ENCODE results near the gene GTF2IRD1.
"Not testable (repeated sequence)": the region's sequence is repeated elsewhere in the genome, so short reads cannot be mapped to it uniquely, and the experiment has no call there.

Gene GTF2IRD1

GRCh38 chr7:74491490-74491889, 37.8 kb downstream of the GTF2IRD1 start:
- not testable (repeated sequence) for DNase-seq (ENCODE audit: low spot score)

- no peak for DNase-seq (ENCODE audit: low spot score)
These were observed 39.6 kb downstream of the GTF2IRD1 start for GRCh38 chr7:74493295-74493694.

- no peak for DNase-seq (ENCODE audit: low spot score)
These were observed 40.4 kb downstream of the GTF2IRD1 start for GRCh38 chr7:74494076-74494548.

GRCh38 chr7:74495112-74496086, 41.7 kb downstream of the GTF2IRD1 start:
- DNase-seq (ENCODE audit: low spot score), result no peak

GRCh38 chr7:74496272-74496671, 42.6 kb downstream of the GTF2IRD1 start:
- no peak for DNase-seq (ENCODE audit: low spot score)

- DNase-seq (ENCODE audit: low spot score), result not testable (repeated sequence)
These were observed 43.1 kb downstream of the GTF2IRD1 start for GRCh38 chr7:74496773-74497172.

GRCh38 chr7:74498354-74498753, 44.6 kb downstream of the GTF2IRD1 start:
- no peak for DNase-seq (ENCODE audit: low spot score)

GRCh38 chr7:74498996-74499834, 45.5 kb downstream of the GTF2IRD1 start:
- no peak for DNase-seq (ENCODE audit: low spot score)

GRCh38 chr7:74499835-74500388, 46.2 kb downstream of the GTF2IRD1 start:
- no peak for DNase-seq (ENCODE audit: low spot score)

- DNase-seq (ENCODE audit: low spot score), result no peak
These were observed 47.6 kb downstream of the GTF2IRD1 start for GRCh38 chr7:74501298-74501697.

GRCh38 chr7:74502216-74502891, 48.6 kb downstream of the GTF2IRD1 start:
- DNase-seq (ENCODE audit: low spot score), result no peak

- no peak for DNase-seq (ENCODE audit: low spot score)
These were observed 49.4 kb downstream of the GTF2IRD1 start for GRCh38 chr7:74503061-74503460.

- no peak for DNase-seq (ENCODE audit: low spot score)
These were observed 50.2 kb downstream of the GTF2IRD1 start for GRCh38 chr7:74503943-74504342.

GRCh38 chr7:74505471-74506324, 52.0 kb downstream of the GTF2IRD1 start:
- DNase-seq (ENCODE audit: low spot score), result no peak

GRCh38 chr7:74506325-74506724, 52.6 kb downstream of the GTF2IRD1 start:
- DNase-seq (ENCODE audit: low spot score), result no peak

- no peak for DNase-seq (ENCODE audit: low spot score)
These were observed 54.0 kb downstream of the GTF2IRD1 start for GRCh38 chr7:74507538-74508319.

- not testable (repeated sequence) for DNase-seq (ENCODE audit: low spot score)
These were observed 55.7 kb downstream of the GTF2IRD1 start for GRCh38 chr7:74509453-74509852.

- no peak for DNase-seq (ENCODE audit: low spot score)
These were observed 57.6 kb downstream of the GTF2IRD1 start for GRCh38 chr7:74511345-74511744.

GRCh38 chr7:74512762-74513161, 59.1 kb downstream of the GTF2IRD1 start:
- no peak for DNase-seq (ENCODE audit: low spot score)

- DNase-seq (ENCODE audit: low spot score), result no peak
These were observed 60.5 kb downstream of the GTF2IRD1 start for GRCh38 chr7:74514131-74514591.
